Heart left ventricle (tissue), 16 donors: Measurements from ENCODE around the gene NUP160. TPM values are rescaled to one million over a fixed set of nuclear protein-coding genes. Genes with fewer than 3 reads are reported as not detected.
A peak's percentile ranks its signal among the peaks of the same experiment; 100 is the strongest.
"Not testable (repeated sequence)": the region's sequence is repeated elsewhere in the genome, so short reads cannot be mapped to it uniquely, and the experiment has no call there.

Source experiments
- ATAC-seq, 4 donors: fragments of 200-7000 bp; cut with Tn5 transposase; one replicate each; pipeline ENCODE4 v1.9.1; 2020 to 2022; ENCODE audit warnings: moderate library complexity in 4 of 4, mild to moderate bottlenecking in 3 of 4, moderate number of reproducible peaks in 1 of 4
- DNase-seq, 5 donors: peaks; one replicate each; pipeline ENCODE4 v3.0.0-alpha.2; 2020
- H3K27ac ChIP-seq, 12 donors: fragments of 200-600 bp; sonication (generic) in 4 of 12; one replicate each; pipeline versions ENCODE4 v1.5.0 to v1.8.0; 2016 to 2022; ENCODE audit warnings: mild to moderate bottlenecking in 2 of 12
- H3K27me3 ChIP-seq, 9 donors: fragments of 200-600 bp; sonication (generic) in 2 of 9; one replicate each; pipeline versions ENCODE4 v1.5.1 to v1.8.0; 2016 to 2022; ENCODE audit warnings: mild to moderate bottlenecking in 3 of 9
- H3K36me3 ChIP-seq, 9 donors: fragments of 200-600 bp; sonication (generic) in 2 of 9; one replicate each; pipeline versions ENCODE4 v1.5.0 to v1.8.0; 2018 to 2022; ENCODE audit warnings: mild to moderate bottlenecking in 2 of 9
- H3K4me1 ChIP-seq, 12 donors: fragments of 200-600 bp; sonication (generic) in 4 of 12; one replicate each; pipeline versions ENCODE4 v1.5.0 to v1.8.0; 2016 to 2022; ENCODE audit warnings: mild to moderate bottlenecking in 3 of 12
- H3K4me3 ChIP-seq, 12 donors: fragments of 200-600 bp; sonication (generic) in 4 of 12; one replicate each; pipeline versions ENCODE4 v1.5.0 to v1.8.0; 2017 to 2022; ENCODE audit warnings: mild to moderate bottlenecking in 9 of 12, moderate library complexity in 4 of 12
- H3K9me3 ChIP-seq, 12 donors: fragments of 200-600 bp; sonication (generic) in 4 of 12; one replicate each; pipeline versions ENCODE4 v1.5.0 to v1.8.0; 2016 to 2022; ENCODE audit warnings: mild to moderate bottlenecking in 1 of 12
- POLR2A ChIP-seq, 2 donors: fragments of 450-650 bp; IDR thresholded peaks; one replicate each; pipeline ENCODE4 v1.6.1; 2017; ENCODE audit warnings: antibody characterized with exemption in 2 of 2, mild to moderate bottlenecking in 2 of 2, moderate library complexity in 2 of 2
- WGBS, 4 donors: extraction: QIAGEN DNeasy Blood & Tissue Kit in 2 of 4; methylation state at CpG; one replicate each; pipeline versions ENCODE4 v1.1.5 to v1.1.7; 2013 to 2018; 5-methylcytosine and 5-hydroxymethylcytosine counted together
- intact Hi-C, 10 donors: fragments of 100-400 bp; cut with DNase I; formaldehyde crosslinking; loops; one replicate each; pipeline versions ENCODE4 v1.11.1 to v1.14.2; 2022
- long read RNA-seq, 3 donors: library from polyadenylated mRNA; unstranded; transcript quantifications; one replicate each; pipeline ENCODE4 v2.0.0, GENCODE V29; 2020 to 2021
- polyA plus RNA-seq, 2 donors: library from polyadenylated mRNA; stranded (reverse); fragments of 200-250 nt; gene quantifications; one replicate each; pipeline ENCODE4 v1.2.3, GENCODE V29; 2013
- total RNA-seq, 9 donors: library from RNA; depleted of rRNA in 2 of 9; stranded (reverse); fragments of >200 nt in 2 of 9; fragmentation: NEBNext Ultra II Directional in 3 of 9; extraction: Animal tissue kit (Norgen Biotek cat#: 25700) in 3 of 9; gene quantifications; one replicate each; pipeline versions ENCODE4 v1.1.0 to v1.2.4, GENCODE V29; 2016 to 2023
- TF ChIP-seq, protein P1 (sequence below), 12 donors: fragments of 200-600 bp; sonication (generic) in 4 of 12; IDR thresholded peaks; one replicate each; pipeline versions ENCODE4 v1.5.0 to v1.8.0; 2018 to 2022; ENCODE audit warnings: antibody characterized with exemption in 12 of 12, mild to moderate bottlenecking in 5 of 12
- donor health status: ischemic (EF 13 %, LVEDD 7.1; RV severe dilation, severe dysfunction).
- donor health status: healthy with polysubstance abuse.
- donor health status: DM: no; HTN: yes; CAD: no.
- donor health status: DM: no; HTN: no; CAD: no.
- donor health status: ischemic (EF 25% LVEDD 6.9; RV normal size, moderate dysfunction).
- donor health status: ischemic (EF 25% LVEDD 5.7; RV mildly dilated, moderate dysfunction).
- donor health status: healthy.
- donor health status: DM: yes; HTN: yes; CAD: no.
- donor health status: ischemic (EF 35%, LVEDD 5.7; RV mildly dilated, moderate dysfunction).
- donor health status: nonischemic (EF 11% LVEDD 7.7; RV severe dilation, severe dysfunction).
- donor health status: DM: yes; HTN: yes; CAD: no.
- donor health status: PGD.
- donor health status: ischemic (EF 29% LVEDD 5.4; RV normal size, mild dysfunction).
- donor health status: nonischemic (EF 23%, LVEDD 6.1; RV moderate dilation, normal function).

NUP160 gene, protein sequence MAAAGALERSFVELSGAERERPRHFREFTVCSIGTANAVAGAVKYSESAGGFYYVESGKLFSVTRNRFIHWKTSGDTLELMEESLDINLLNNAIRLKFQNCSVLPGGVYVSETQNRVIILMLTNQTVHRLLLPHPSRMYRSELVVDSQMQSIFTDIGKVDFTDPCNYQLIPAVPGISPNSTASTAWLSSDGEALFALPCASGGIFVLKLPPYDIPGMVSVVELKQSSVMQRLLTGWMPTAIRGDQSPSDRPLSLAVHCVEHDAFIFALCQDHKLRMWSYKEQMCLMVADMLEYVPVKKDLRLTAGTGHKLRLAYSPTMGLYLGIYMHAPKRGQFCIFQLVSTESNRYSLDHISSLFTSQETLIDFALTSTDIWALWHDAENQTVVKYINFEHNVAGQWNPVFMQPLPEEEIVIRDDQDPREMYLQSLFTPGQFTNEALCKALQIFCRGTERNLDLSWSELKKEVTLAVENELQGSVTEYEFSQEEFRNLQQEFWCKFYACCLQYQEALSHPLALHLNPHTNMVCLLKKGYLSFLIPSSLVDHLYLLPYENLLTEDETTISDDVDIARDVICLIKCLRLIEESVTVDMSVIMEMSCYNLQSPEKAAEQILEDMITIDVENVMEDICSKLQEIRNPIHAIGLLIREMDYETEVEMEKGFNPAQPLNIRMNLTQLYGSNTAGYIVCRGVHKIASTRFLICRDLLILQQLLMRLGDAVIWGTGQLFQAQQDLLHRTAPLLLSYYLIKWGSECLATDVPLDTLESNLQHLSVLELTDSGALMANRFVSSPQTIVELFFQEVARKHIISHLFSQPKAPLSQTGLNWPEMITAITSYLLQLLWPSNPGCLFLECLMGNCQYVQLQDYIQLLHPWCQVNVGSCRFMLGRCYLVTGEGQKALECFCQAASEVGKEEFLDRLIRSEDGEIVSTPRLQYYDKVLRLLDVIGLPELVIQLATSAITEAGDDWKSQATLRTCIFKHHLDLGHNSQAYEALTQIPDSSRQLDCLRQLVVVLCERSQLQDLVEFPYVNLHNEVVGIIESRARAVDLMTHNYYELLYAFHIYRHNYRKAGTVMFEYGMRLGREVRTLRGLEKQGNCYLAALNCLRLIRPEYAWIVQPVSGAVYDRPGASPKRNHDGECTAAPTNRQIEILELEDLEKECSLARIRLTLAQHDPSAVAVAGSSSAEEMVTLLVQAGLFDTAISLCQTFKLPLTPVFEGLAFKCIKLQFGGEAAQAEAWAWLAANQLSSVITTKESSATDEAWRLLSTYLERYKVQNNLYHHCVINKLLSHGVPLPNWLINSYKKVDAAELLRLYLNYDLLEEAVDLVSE (N-terminal part only)
- total RNA-seq, result 10 to 100 TPM in 8 of 9 donors, 1 to 10 TPM in 1; 9.4 to 19.7 (median 14.1) TPM
- polyA plus RNA-seq, result 10 to 100 TPM; 10.6 to 12.9 TPM
- long read RNA-seq, donor 1, full-length matches to known transcripts, result 29 of 38 reads
- long read RNA-seq, donor 1, partial matches to known transcripts, result 4 of 38 reads
- long read RNA-seq, donor 1, other reads (novel, unspliced or antisense), result 5 of 38 reads
- long read RNA-seq, donor 2, full-length matches to known transcripts, result 30 of 41 reads
- long read RNA-seq, donor 2, partial matches to known transcripts, result 6 of 41 reads
- long read RNA-seq, donor 2, other reads (novel, unspliced or antisense), result 5 of 41 reads
- long read RNA-seq, donor 3, full-length matches to known transcripts, result 51 of 61 reads
- long read RNA-seq, donor 3, partial matches to known transcripts, result 3 of 61 reads
- long read RNA-seq, donor 3, other reads (novel, unspliced or antisense), result 7 of 61 reads

DNA sequence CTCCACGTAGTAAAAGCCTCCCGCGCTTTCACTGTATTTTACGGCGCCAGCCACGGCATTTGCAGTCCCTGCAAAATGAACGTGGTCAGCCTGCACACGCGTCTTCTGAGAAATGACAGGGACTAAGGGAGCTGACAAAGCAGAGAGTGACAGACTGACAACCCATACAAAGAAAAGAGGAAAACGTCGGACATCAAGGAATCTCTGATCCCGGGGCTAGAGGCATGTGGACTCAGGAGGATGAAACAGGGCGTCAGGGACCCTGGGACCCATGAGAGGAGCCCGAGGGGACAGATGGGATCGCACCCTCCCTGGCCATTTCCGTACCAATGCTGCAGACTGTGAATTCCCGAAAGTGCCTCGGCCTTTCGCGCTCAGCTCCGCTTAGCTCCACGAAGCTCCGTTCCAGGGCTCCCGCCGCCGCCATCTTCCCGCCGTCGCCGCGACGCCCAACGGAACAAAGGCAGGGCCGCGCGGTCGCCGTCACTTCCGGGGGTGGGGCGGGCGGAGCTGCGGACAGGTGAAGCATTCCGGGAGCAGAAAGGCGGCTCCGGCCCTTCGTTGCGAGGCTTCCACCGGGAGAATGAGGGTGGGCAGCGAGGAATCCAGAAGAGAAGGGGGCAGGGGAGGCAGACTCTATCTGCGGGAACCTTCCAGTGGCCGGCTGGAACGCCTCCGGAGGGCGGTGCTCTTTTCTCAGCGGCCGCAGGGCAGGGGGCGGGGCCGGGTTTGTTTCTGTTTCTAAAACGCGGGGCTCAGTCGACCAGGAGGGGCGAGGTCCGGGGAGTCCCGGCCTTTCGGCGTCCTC lies at the start of gene NUP160:
TSS of gene NUP160 (minus strand) at position 459 of the 808 bp plus-strand sequence. CDS start at position 427, 32 bp downstream.
- intact Hi-C loops, result loop anchor here in 5 of 10 donors (2.0 to 10.0 kb wide), 6 partner anchors 76 to 453 kb away; partner anchors contain the start of genes FNBP4 (in 3 of the 5) and MTCH2 (in 2 of the 5)

DNA sequence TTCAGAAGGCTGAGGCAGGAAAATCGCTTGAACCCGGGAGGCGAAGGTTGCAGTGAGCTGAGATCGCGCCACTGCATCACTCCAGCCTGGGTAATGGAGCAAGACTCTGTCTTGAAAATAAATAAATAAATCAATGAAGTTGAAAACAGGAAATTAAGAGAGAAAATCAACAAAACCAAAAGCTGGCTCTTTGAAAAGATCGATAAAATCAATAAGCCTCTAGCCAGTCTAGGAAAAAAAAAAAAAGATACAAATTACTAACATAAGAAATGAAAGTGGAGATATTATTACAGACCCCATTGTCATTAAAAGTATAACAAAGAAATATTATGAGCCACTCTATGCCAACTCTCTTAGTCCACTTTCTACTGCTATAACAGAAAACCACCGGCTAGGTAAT lies 48.0 kb upstream of the NUP160 start:
- ATAC-seq, result no peak
- TF ChIP-seq POLR2A (IDR thresholded peaks at IDR 0.05), result no peak
- TF ChIP-seq, protein P1, sequence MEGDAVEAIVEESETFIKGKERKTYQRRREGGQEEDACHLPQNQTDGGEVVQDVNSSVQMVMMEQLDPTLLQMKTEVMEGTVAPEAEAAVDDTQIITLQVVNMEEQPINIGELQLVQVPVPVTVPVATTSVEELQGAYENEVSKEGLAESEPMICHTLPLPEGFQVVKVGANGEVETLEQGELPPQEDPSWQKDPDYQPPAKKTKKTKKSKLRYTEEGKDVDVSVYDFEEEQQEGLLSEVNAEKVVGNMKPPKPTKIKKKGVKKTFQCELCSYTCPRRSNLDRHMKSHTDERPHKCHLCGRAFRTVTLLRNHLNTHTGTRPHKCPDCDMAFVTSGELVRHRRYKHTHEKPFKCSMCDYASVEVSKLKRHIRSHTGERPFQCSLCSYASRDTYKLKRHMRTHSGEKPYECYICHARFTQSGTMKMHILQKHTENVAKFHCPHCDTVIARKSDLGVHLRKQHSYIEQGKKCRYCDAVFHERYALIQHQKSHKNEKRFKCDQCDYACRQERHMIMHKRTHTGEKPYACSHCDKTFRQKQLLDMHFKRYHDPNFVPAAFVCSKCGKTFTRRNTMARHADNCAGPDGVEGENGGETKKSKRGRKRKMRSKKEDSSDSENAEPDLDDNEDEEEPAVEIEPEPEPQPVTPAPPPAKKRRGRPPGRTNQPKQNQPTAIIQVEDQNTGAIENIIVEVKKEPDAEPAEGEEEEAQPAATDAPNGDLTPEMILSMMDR (IDR thresholded peaks at IDR 0.05), result no peak
- no peak for DNase-seq
- intact Hi-C loops, result no loop called here
- 94 to 98% (median 96%) methylated on average over 7 of the region's 7 CpGs for WGBS, 4 donors
- Histone ChIP-seq H3K27ac (no peak overlapping the region), H3K4me3 (no peak overlapping the region), H3K36me3 (no peaks in the 10 kb centered on the region), H3K9me3 (peaks cover 0 to 6% (median 0%) of the 10 kb centered on the region in 12 donors), H3K27me3 (no peaks in the 10 kb centered on the region), H3K4me1 (no peaks in the 10 kb centered on the region)

More for the DNA sequence above, at the start of gene NUP160:
- Histone ChIP-seq H3K36me3 (peaks cover 0 to 36% (median 21%) of the 10 kb centered on the region in 9 donors), H3K27me3 (no peaks in the 10 kb centered on the region), H3K4me3 (peak within 1 kb of the TSS; percentile 70 to 98 (median 78)), H3K9me3 (no peaks in the 10 kb centered on the region), H3K4me1 (peaks cover 0 to 39% (median 23%) of the 10 kb centered on the region in 12 donors), H3K27ac (peak within 1 kb of the TSS; percentile 56 to 96 (median 92))
- peak in 1 of 2 donors; percentile 58 for TF ChIP-seq POLR2A (IDR thresholded peaks at IDR 0.05)
- TF ChIP-seq, protein P1 (IDR thresholded peaks at IDR 0.05), result peak in 1 of 12 donors; percentile 26
- DNase-seq (peak; percentile 87 to 92 (median 89)), ATAC-seq (peak; percentile 72 to 96 (median 94))
- 0 to 1% (median 0%) methylated on average over 46 to 66 of the region's 66 CpGs for WGBS, 4 donors

DNA sequence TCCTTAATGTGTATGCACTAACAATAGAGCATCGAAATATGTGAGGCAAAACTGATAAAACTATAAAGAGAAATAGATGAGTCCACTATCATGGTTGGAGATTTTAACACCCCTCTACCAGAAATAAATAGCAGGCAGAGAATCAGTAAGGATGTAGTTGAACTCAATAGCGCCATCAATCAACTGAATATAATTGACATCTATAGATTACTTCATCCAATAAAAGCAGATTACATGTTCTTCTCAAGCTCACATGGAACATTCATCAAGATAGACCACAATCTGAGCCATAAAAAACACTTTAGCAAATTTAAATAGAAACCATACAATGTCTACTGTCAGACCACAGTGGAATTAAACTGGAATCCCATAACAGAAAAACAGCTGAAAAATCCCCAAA lies 46.9 kb upstream of the NUP160 start:
- H3K36me3 ChIP-seq, result no peaks in the 10 kb centered on the region
- H3K4me3 ChIP-seq, result no peak overlapping the region
- H3K4me1 ChIP-seq, result peaks cover 0 to 3% (median 0%) of the 10 kb centered on the region in 12 donors
- no peaks in the 10 kb centered on the region for H3K27me3 ChIP-seq
- no peak overlapping the region for H3K27ac ChIP-seq
- 88 to 92% (median 90%) methylated on average over 2 of the region's 2 CpGs for WGBS, 4 donors
- ATAC-seq (no peak), DNase-seq (no peak)
- peaks cover 0 to 6% (median 0%) of the 10 kb centered on the region in 12 donors for H3K9me3 ChIP-seq
- no peak for TF ChIP-seq POLR2A (IDR thresholded peaks at IDR 0.05)
- TF ChIP-seq, protein P1 (IDR thresholded peaks at IDR 0.05), result no peak
- intact Hi-C loops, result no loop called here

GRCh38 chr11:47892546-47893276 lies 44.6 kb upstream of the NUP160 start:
- ATAC-seq, H3K27ac ChIP-seq, H3K36me3 ChIP-seq, H3K27me3 ChIP-seq, H3K9me3 ChIP-seq, H3K4me3 ChIP-seq, H3K4me1 ChIP-seq, DNase-seq, intact Hi-C loops: not testable (repeated sequence)
- WGBS, 4 donors, result 93 to 97% (median 95%) methylated on average over 23 to 57 of the region's 57 CpGs
